Left kidney (tissue), 2 donors: ENCODE data around the gene ARHGAP9. TPM values are rescaled to one million over a fixed set of nuclear protein-coding genes. Genes with fewer than 3 reads are reported as not detected.
"Not testable (repeated sequence)": the region's sequence is repeated elsewhere in the genome, so short reads cannot be mapped to it uniquely, and the experiment has no call there.

Source experiments
- DNase-seq: peaks from one replicate; pipeline ENCODE4 v3.0.0-alpha.2; 2013
- polyA plus RNA-seq: library from polyadenylated mRNA; unstranded; fragments of 120-200 nt; gene quantifications from one replicate; pipeline ENCODE4 v1.2.1, GENCODE V29; 2013; ENCODE audit not compliant: insufficient read length

The ARHGAP9 gene
- polyA plus RNA-seq, 1 donor: 2.6 TPM

GRCh38 chr12:57459055-57459749, 20.5 kb downstream of the ARHGAP9 start:
- DNase-seq: peak; percentile 96

DNA sequence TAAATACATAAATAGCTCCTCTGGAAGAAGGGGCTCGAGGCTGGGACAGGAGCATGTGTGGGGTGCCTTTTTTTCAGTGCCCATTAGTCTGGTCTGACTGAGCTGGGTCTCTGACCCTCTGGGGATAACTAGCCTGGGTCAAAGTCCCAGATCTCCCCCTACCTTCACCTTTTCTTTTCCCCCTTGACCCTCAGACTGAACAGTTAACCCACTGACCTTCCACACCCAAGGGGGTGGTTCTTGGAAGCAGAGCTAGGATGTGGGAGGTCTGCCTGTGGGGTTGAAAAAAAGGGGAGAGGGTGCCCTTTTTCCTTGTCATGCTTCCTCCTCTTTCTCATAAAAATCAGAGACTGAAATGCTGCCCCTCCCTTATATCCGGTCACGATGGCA, 21.0 kb downstream of the ARHGAP9 start:
- DNase-seq: no peak

DNA sequence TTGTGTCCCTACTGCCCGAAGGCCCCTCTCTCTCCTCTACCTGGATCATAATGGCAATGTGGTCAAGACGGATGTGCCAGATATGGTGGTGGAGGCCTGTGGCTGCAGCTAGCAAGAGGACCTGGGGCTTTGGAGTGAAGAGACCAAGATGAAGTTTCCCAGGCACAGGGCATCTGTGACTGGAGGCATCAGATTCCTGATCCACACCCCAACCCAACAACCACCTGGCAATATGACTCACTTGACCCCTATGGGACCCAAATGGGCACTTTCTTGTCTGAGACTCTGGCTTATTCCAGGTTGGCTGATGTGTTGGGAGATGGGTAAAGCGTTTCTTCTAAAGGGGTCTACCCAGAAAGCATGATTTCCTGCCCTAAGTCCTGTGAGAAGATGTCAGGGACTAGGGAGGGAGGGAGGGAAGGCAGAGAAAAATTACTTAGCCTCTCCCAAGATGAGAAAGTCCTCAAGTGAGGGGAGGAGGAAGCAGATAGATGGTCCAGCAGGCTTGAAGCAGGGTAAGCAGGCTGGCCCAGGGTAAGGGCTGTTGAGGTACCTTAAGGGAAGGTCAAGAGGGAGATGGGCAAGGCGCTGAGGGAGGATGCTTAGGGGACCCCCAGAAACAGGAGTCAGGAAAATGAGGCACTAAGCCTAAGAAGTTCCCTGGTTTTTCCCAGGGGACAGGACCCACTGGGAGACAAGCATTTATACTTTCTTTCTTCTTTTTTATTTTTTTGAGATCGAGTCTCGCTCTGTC, 22.8 kb downstream of the ARHGAP9 start:
- no peak for DNase-seq

- peak; percentile 62 for DNase-seq
These were observed 23.4 kb downstream of the ARHGAP9 start for GRCh38 chr12:57456145-57456700.

DNA sequence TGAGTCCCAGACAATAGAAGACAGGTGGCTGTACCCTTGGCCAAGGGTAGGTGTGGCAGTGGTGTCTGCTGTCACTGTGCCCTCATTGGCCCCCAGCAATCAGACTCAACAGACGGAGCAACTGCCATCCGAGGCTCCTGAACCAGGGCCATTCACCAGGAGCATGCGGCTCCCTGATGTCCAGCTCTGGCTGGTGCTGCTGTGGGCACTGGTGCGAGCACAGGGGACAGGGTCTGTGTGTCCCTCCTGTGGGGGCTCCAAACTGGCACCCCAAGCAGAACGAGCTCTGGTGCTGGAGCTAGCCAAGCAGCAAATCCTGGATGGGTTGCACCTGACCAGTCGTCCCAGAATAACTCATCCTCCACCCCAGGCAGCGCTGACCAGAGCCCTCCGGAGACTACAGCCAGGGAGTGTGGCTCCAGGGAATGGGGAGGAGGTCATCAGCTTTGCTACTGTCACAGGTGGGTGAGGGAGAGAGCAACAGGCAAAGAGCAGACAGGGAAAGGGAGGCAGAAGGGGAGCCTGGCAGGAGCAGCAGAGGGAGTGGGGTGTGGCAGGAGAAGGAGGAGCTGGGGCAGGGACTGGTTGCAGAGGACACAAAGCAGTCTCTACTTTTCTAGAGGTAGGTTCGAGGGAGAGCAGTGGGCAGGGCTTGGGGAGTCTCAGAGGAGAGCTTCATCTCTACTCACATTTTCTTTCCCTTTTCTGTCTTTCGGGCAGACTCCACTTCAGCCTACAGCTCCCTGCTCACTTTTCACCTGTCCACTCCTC, 24.1 kb downstream of the ARHGAP9 start:
- DNase-seq: no peak

DNA sequence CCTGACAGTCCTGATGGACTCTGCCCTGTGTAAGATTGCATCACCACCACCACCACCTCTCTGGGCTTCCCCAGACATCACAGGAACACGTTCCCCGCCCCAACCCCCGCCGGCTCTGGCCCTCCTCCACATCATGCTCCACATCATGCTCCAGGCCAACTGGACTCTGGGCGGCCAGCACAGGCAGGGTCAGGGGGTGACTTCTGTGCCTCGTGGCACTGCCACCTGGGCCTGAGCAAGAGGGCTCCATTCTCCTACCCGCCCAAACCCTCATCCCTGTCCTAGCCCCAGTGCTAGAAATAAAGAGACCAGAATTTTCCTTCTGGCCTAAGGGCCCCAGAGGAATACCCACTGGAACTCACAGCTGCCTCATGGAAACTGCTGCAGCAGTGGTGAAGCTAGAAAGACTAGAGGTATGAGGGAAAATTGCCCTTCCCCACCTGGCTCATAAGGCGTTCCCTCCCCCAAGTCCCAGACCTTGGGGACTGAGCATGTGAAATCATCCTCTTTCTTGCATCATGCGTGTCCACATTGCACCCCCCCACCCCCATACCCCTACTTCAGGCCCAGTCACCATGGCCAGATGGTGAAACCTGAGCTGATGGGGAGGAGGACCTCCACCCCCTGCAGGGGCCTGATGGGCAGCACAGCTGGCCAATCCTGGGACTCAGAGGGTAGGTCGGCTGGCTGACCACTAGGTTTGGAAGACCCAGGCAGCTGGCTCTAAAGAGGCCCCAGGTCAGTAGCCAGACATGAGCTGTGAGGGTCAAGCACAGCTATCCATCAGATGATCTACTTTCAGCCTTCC, 24.9 kb downstream of the ARHGAP9 start, which contains the start of gene INHBE:
TSS of gene INHBE (plus strand) at position 742 of the 808 bp plus-strand sequence. CDS start 230 bp downstream, outside the sequence.
- DNase-seq: no peak

DNA sequence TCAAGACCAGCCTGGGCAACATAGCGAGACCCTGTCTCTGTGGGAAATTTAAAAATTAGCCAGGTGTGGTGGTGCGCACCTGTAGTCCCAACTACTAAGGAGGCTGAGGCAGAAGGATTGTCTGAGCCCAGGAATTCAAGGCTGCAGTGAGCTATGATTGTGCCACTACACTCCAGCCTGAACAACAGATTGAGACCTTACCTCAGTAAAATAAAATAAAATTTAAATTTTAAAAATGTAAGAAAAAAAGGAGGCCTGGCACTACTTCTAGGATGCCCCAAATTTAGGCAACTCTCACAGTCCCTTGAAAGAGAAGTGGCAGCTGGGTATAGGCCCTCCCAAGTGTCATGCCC, 25.5 kb downstream of the ARHGAP9 start:
- no peak for DNase-seq

DNA sequence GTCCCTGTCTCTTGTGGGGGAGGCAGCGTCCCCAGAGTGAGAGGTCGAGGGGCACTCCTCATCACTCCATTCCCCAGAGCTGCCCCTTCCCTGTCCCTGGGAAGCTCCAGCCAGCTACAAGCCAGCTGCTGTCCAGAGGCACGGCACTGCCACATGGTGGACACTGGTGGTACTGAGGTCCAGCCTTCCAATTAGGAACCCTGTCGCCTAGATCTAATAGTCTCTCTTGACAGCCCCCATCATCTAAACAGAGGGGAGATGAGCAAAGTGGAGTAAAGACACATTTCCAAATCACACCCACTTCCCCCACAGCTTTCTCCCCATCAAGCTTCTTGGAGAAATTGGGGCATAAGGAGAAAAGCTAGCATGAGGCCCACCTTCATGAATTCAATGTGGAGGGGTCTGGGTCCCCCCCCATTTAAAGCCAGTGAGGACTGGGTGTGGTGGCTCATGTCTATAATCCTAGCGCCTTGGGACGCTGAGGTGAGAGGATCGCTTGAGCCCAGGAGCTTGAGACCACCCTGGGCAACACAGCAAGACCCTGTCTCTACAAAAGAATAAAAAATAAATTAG, 26.6 kb downstream of the ARHGAP9 start:
- no peak for DNase-seq

DNA sequence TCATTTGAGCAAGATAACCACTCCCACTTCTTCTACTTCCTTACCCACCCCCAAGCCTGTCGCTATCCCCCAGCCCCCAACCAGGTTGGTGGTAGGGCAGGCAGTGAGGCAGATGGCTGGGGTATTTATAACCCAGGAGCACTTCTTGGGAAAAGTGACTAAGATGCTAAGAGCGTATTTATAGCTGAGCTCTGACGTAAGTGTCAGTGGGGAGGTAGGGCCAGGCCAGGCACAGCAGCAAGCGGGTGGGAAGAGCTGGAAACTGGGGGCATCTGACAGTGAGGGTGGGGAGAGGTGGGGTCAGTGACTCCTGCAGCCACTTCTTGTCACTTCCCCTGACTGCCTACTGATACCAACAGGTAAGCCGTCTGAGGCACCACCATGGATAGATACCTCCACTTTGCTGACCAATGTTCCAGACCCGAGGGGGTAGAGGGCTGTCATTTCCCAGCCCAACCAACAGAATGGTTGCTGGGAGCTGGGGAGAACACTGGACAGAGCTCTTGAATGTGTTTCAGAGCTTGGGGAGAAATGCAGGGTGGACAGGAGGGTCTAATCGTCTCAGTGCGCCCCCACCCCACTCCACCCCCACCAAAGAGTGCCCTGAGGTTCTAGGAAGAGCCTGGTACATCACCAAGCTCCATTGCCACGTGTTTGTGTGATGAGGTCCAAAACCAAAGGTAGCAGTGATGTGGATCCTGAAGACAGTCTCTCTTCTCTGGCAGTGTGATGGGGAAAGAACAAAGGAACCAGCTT, 27.3 kb downstream of the ARHGAP9 start:
- no peak for DNase-seq

DNA sequence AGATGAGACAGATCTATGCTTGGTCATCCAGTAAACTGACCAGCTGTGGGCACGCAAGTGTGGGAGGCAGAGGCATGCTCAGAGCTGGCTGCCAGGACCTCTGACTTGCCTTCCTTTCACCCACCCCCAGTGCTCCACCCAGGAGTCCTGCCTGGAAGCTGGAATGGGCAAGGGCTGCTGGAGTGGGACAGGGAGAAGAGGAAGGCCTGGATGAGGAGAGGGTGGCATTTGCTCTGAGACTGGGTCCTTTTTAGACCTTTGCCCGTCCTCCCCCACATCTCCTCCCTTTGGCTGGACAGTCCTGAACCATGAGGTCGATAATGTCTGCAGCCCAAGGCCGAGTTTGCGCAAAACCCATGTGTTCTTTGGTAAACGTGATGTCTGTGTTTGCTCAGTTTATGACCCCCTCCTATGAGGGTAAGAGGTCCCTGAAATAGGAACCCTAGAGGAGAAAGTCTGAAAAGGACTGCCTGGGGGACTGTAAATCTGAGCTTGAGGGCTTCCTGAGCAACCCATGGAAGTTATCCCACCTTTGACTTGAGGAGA, 28.4 kb downstream of the ARHGAP9 start:
- no peak for DNase-seq

- DNase-seq: no peak
These were observed 29.6 kb downstream of the ARHGAP9 start for GRCh38 chr12:57450057-57450456.

DNA sequence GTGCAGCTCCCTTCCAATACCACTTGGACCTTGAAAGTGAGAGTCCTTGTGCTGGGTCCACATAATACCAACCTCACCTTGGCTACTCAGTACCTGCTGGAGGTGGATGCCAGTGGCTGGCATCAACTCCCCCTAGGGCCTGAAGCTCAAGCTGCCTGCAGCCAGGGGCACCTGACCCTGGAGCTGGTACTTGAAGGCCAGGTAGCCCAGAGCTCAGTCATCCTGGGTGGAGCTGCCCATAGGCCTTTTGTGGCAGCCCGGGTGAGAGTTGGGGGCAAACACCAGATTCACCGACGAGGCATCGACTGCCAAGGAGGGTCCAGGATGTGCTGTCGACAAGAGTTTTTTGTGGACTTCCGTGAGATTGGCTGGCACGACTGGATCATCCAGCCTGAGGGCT, 30.3 kb downstream of the ARHGAP9 start:
- DNase-seq: no peak

GRCh38 chr12:57448669-57449068, 31.0 kb downstream of the ARHGAP9 start:
- no peak for DNase-seq

- DNase-seq: no peak
These were observed 33.2 kb downstream of the ARHGAP9 start for GRCh38 chr12:57446292-57446960.

GRCh38 chr12:57444744-57445143, 34.9 kb downstream of the ARHGAP9 start:
- DNase-seq: no peak

DNA sequence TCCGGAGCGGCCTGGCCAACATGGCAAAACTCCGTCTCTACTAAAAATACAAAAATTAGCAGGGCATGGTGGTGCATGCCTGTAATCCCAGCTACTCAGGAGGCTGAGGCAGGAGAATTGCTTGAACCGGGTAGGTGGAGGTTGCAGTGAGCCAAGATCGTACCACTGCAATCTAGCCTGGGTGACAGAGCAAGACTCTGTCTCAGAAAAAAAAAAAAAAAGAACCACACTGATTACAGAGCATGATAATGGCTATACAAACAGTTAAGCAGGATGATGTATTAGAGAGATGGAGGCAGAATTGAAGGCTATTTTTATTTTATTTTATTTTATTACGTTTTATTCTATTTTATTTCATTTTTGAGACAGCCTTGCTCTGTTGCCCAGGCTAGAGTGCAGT, 35.3 kb downstream of the ARHGAP9 start:
- DNase-seq: not testable (repeated sequence)

DNA sequence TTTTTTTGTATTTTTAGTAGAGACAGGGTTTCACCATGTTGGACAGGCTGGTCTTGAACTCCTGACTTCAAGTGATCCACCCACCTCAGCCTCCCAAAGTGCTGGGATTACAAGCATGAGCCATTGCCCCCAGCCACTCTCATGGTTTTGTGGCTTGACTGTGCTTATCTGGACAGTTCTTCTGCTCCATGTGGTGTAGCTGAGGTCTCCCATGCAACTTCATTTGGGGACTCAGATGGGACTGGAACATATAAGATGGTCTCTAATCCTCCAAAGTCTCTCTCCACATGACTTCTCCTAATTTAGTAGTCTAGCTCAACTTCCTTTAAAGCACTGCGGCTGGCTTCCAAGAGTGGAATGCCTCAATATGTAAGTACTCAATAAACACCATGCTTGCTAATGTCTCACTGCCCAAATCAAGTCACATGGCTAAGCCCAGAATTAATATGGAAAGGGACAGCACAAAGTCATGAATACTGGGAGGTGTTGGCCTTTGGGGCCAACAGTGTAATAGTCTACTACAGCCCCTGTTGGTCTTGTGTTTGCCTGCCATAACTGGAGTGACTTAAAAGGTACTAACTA, 37.7 kb downstream of the ARHGAP9 start:
- DNase-seq: no peak

DNA sequence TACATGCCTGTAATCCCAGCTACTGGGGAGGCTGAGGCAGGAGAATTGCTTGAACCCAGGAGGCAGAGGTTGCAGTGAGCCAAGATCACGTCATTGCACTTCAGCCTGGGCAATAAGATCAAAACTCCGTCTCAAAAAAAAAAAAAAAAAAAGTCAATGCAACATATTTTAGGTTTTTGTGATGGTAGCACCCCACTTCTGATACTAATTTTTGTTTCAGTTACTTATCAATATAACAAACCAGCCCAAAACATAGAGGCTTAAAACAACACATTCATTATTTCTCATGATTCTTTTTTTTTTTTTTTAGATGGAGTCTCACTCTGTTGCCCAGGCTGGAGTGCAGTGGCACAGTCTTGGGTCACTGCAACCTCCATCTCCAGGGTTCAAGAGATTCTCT, 38.3 kb downstream of the ARHGAP9 start:
- DNase-seq: not testable (repeated sequence)

DNA sequence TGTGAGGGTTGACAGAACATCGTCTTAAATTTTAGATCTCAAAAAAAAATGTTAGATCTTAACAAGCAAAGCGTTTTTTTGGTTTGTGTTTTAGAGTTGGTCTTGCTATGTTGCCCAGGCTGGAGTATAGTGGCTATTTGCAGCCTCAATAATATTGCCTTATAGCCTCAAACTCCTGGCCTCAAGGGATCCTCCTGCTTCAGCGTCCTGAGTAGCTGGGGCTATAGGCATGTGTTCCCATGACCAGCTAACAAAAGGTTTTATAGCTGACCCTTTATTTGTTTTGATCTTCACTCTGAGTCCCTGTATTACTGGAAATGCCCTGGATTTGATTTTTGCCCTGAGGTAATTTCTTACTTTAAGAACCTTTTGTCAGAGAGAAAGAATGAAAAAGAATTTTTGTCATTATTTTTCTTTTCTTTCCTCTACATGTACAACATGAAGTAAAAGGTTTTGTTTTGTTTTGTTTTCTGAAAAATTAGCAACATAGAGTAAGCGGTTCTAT, 39.9 kb downstream of the ARHGAP9 start:
- no peak for DNase-seq
